Vagina (tissue), 2 donors: Measurements from ENCODE around the gene RPS6KL1.

Experiments used
- POLR2A ChIP-seq, 2 donors: fragments of 450-650 bp; IDR thresholded peaks; one replicate each; pipeline ENCODE4 v1.6.1; 2017; ENCODE audit warnings: antibody characterized with exemption in 2 of 2, mild to moderate bottlenecking in 2 of 2, moderate library complexity in 2 of 2
- POLR2AphosphoS5 ChIP-seq, 2 donors: sonication (generic); formaldehyde crosslinking; IDR thresholded peaks; one replicate each; pipeline ENCODE4 v1.9.0; 2017; ENCODE audit warnings: antibody characterized with exemption in 2 of 2, mild to moderate bottlenecking in 2 of 2, low read depth in 1 of 2; ENCODE audit not compliant: insufficient read depth in 1 of 2
- TF ChIP-seq, protein P1 (sequence below), 3 experiments: fragments of 450-650 bp in 2 of 3; fragments of 200-600 bp in 1 of 3; sonication (generic) in 1 of 3; IDR thresholded peaks; one replicate each; pipeline ENCODE4 v1.5.1; 2017 to 2019; ENCODE audit warnings: antibody characterized with exemption in 3 of 3, mild to moderate bottlenecking in 2 of 3, moderate library complexity in 2 of 3

DNA sequence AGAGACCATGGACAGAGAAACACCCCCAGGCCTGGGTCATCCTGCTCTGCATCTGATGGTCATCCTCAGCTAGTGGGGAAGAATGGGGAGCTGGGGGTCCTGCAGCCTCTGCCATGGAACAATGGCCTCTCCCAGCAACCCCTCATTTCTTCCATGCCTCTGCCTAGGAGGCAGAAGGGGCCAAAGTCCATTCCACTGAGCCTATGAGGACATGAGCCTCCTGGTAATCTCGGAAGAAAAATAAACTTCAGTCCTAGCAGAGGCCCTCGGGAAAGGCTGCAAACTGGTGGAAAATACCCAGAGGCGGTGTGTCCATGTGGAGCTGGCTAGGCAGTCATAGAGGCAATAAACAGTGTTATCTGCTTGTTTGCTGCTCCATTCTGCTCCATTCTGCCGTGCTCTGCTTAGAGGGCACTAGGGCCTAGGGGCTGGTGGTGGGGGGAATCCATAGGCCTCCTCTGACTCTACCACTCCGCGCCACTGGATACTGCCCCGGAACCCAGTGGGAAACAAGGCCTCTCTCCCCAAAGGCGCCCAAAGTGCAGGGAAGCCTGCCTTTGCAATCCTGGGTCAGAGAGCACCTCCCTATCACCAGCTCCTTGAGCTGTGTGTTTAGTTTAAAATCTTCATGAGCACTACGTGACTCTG lies 27.9 kb upstream of the RPS6KL1 start:
- TF ChIP-seq, protein P1, sequence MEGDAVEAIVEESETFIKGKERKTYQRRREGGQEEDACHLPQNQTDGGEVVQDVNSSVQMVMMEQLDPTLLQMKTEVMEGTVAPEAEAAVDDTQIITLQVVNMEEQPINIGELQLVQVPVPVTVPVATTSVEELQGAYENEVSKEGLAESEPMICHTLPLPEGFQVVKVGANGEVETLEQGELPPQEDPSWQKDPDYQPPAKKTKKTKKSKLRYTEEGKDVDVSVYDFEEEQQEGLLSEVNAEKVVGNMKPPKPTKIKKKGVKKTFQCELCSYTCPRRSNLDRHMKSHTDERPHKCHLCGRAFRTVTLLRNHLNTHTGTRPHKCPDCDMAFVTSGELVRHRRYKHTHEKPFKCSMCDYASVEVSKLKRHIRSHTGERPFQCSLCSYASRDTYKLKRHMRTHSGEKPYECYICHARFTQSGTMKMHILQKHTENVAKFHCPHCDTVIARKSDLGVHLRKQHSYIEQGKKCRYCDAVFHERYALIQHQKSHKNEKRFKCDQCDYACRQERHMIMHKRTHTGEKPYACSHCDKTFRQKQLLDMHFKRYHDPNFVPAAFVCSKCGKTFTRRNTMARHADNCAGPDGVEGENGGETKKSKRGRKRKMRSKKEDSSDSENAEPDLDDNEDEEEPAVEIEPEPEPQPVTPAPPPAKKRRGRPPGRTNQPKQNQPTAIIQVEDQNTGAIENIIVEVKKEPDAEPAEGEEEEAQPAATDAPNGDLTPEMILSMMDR (IDR thresholded peaks at IDR 0.05) = no peak
- no peak for TF ChIP-seq POLR2A (IDR thresholded peaks at IDR 0.05)
- TF ChIP-seq POLR2AphosphoS5 (IDR thresholded peaks at IDR 0.05; ENCODE audit: insufficient read depth in 1 of 2, low read depth in 1 of 2) = no peak
